Progenitor cell of endocrine pancreas (in vitro differentiated cells): ENCODE measurements around the gene PITPNC1. TPM values are rescaled to one million over a fixed set of nuclear protein-coding genes. Genes with fewer than 3 reads are reported as not detected.
A peak's percentile ranks its signal among the peaks of the same experiment; 100 is the strongest.

ENCODE experiments used
- DNase-seq: peaks from one replicate; pipeline ENCODE4 v3.0.0; 2021; ENCODE audit warnings: low spot score; ENCODE audit not compliant: unreplicated experiment
- H3K27ac Mint-ChIP-seq: 2 replicates; pipeline ENCODE4 v1.8.0; 2021; ENCODE audit warnings: mild to moderate bottlenecking, moderate library complexity, mixed read lengths
- H3K27me3 Mint-ChIP-seq: 2 replicates; pipeline ENCODE4 v1.8.0; 2021; ENCODE audit warnings: mixed read lengths
- H3K36me3 Mint-ChIP-seq: 2 replicates; pipeline ENCODE4 v1.8.0; 2022; ENCODE audit warnings: mixed read lengths; ENCODE audit not compliant: insufficient read depth
- H3K4me1 Mint-ChIP-seq: 2 replicates; pipeline ENCODE4 v1.8.0; 2021; ENCODE audit warnings: low read depth, mixed read lengths
- H3K4me3 Mint-ChIP-seq: 2 replicates; pipeline ENCODE4 v1.8.0; 2021; ENCODE audit warnings: low read depth, mild to moderate bottlenecking, moderate library complexity, mixed read lengths
- H3K9me3 Mint-ChIP-seq: 2 replicates; pipeline ENCODE4 v1.8.0; 2021; ENCODE audit warnings: low read depth, mixed read lengths
- CTCF ChIP-seq: fragments of 200-600 bp; sonication (generic); IDR thresholded peaks from one replicate; pipeline ENCODE4 v1.5.0; 2021; ENCODE audit warnings: antibody characterized with exemption, mild to moderate bottlenecking; ENCODE audit not compliant: unreplicated experiment
- total RNA-seq: library from RNA; stranded (reverse); gene quantifications from 2 replicates; pipeline ENCODE4 v1.2.1, GENCODE V29; 2021

PITPNC1 gene
- total RNA-seq, 1 donor from 2014 or later = 53.2 TPM

- Mint-ChIP-seq H3K9me3 (no peaks in the 10 kb centered on the region), H3K27ac (no peak overlapping the region)
Measured at GRCh38 chr17:67438667-67439066, 61.6 kb downstream of the PITPNC1 start.

GRCh38 chr17:67439269-67439668 lies 62.2 kb downstream of the PITPNC1 start:
- no peak overlapping the region for H3K4me3 Mint-ChIP-seq
- H3K4me1 Mint-ChIP-seq = peaks cover 26% of the 10 kb centered on the region
- TF ChIP-seq CTCF = no peak
- DNase-seq = no peak
- no peak overlapping the region for H3K27ac Mint-ChIP-seq
- no peaks in the 10 kb centered on the region for H3K9me3 Mint-ChIP-seq
- H3K36me3 Mint-ChIP-seq = no peaks in the 10 kb centered on the region
- H3K27me3 Mint-ChIP-seq = no peaks in the 10 kb centered on the region

More at GRCh38 chr17:67438667-67439066, 61.6 kb downstream of the PITPNC1 start:
- no peaks in the 10 kb centered on the region for H3K36me3 Mint-ChIP-seq
- TF ChIP-seq CTCF = no peak
- H3K4me1 Mint-ChIP-seq = peaks cover 23% of the 10 kb centered on the region
- no peaks in the 10 kb centered on the region for H3K27me3 Mint-ChIP-seq
- no peak overlapping the region for H3K4me3 Mint-ChIP-seq
- DNase-seq = no peak

- TF ChIP-seq CTCF = no peak
- no peak for DNase-seq
- Mint-ChIP-seq H3K9me3 (no peaks in the 10 kb centered on the region), H3K27ac (no peak overlapping the region), H3K27me3 (no peaks in the 10 kb centered on the region), H3K4me1 (peaks cover 31% of the 10 kb centered on the region), H3K4me3 (no peak overlapping the region), H3K36me3 (no peaks in the 10 kb centered on the region)
Measured at GRCh38 chr17:67440277-67441051, 63.4 kb downstream of the PITPNC1 start.

GRCh38 chr17:67441052-67441895 lies 64.2 kb downstream of the PITPNC1 start:
- peak overlapping the region; percentile 65 for H3K27ac Mint-ChIP-seq
- no peak for TF ChIP-seq CTCF
- H3K36me3 Mint-ChIP-seq = no peaks in the 10 kb centered on the region
- H3K9me3 Mint-ChIP-seq = no peaks in the 10 kb centered on the region
- H3K27me3 Mint-ChIP-seq = no peaks in the 10 kb centered on the region
- H3K4me1 Mint-ChIP-seq = peaks cover 29% of the 10 kb centered on the region
- DNase-seq = no peak
- H3K4me3 Mint-ChIP-seq = no peak overlapping the region

GRCh38 chr17:67441896-67442219 lies 64.8 kb downstream of the PITPNC1 start:
- peaks cover 27% of the 10 kb centered on the region for H3K4me1 Mint-ChIP-seq
- H3K9me3 Mint-ChIP-seq = no peaks in the 10 kb centered on the region
- no peak for DNase-seq
- no peaks in the 10 kb centered on the region for H3K27me3 Mint-ChIP-seq
- no peak overlapping the region for H3K27ac Mint-ChIP-seq
- no peak for TF ChIP-seq CTCF
- H3K36me3 Mint-ChIP-seq = no peaks in the 10 kb centered on the region
- no peak overlapping the region for H3K4me3 Mint-ChIP-seq
